HG03097 (cell line): ENCODE results near the gene PRH1.

Experiments
- ATAC-seq: cut with Tn5 transposase; IDR thresholded peaks from one replicate; pipeline ENCODE4 v1.9.1; 2021; ENCODE audit not compliant: unreplicated experiment, low FRiP score

Gene PRH1

DNA sequence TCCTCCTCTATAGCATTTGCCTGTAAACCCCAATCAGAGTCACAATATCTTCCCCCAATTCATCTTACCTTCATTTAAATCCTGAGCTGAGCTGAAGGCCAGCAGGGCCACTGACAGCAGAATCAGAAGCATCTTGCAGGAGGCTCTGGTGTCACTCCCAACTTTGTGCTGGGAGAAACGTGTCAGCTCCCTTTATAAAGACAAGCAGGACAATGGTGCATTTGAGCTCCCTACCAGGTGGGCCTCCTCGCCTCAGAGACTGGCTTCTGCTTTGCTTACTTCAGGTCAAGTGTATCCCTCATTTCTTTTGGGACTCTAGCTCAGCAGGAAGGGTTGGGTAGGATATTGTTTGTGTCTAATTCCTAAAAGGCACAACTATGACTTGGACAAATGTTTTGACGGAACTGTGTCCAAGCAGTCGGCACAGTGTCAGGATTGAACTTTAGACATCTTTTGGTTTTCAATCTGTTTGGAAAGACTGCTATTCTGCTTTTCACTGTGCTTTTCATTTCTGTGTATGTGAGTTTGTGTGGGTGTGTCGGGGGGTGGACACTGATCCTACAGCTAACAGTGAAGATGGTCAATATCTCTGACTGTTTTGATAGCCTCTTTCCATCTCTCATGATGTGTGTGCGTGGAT, at the start of gene PRH1:
Gene PRH1 (minus strand): TSS at position 170 of the 640 bp plus-strand sequence. CDS start 38 bp downstream, at position 132.
- no peak for ATAC-seq

GRCh38 chr12:10928746-10929286, 44.8 kb upstream of the PRH1 start, which contains the start of gene PRH2:
Gene PRH2, plus strand, starts transcription at chr12:10929236. Its CDS starts 38 bp downstream, at chr12:10929274.
- ATAC-seq: no peak

- no peak for ATAC-seq
Observed at GRCh38 chr12:10926269-10926668, 42.2 kb upstream of the PRH1 start.

DNA sequence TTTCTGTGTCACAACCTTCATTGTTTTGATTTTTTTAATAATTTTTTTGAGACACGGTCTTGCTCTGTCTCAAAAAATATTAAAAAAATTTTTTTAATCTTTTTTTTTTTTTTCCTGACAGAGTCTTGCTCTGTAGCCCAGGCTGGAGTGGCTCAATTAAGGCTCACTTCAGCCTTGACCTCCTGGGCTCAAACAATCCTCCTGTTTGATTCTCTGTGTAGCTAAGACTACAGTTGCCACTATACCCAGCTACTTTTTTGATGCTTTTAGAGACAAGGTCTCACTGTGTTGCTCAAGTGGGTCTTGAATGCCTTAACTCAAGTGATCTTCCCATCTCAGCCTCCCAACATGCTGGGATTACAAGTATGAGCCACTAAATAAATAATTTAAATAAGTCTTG, 35.8 kb upstream of the PRH1 start:
- no peak for ATAC-seq

- no peak for ATAC-seq
Observed at GRCh38 chr12:10910380-10910779, 26.3 kb upstream of the PRH1 start.

DNA sequence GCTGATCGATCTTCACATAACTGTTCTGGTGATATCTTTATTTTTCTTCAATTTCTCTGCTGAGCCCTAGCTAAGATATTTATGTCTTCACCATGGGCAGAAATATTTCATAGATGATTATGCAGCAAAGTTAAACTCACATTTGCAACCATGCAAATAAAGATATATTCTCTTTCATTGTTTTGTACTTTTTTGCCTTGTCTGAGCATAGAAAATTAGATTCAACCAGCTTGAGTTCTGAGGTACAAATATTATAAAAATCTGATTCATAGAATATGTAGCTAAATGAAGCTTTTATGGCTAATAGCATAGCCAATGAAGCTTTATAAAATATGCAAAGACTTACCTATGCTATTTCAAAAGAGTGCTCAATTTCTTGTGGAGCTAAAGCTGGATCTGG, 25.4 kb upstream of the PRH1 start, which contains the start of gene TAS2R13:
Gene TAS2R13 (minus strand): TSS at position 101 of the 400 bp plus-strand sequence. CDS start 264 bp downstream, outside the sequence.
- ATAC-seq: no peak

- no peak for ATAC-seq
Observed at GRCh38 chr12:10904686-10905085, 20.6 kb upstream of the PRH1 start.

GRCh38 chr12:10901427-10901826, 17.4 kb upstream of the PRH1 start:
- no peak for ATAC-seq

DNA sequence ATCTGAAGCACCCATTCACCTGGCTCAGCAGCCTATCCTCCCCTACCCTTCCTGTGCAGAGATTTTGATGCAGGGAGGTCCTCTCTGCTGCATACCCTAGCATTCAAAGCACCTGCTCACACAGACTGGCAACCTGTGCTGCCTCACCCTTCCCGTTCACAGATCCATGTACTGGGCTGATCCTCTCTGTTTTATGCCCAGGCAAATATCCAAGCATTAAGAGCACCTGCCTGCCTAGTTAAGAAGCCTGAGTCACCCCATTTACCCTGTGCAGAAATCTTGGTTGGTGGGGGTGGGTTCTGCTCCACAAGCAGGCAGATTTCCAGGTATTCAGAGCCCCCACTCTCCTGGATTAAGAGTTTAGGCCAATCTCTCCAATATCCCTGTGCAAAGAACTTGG, 16.9 kb upstream of the PRH1 start:
- no peak for ATAC-seq

DNA sequence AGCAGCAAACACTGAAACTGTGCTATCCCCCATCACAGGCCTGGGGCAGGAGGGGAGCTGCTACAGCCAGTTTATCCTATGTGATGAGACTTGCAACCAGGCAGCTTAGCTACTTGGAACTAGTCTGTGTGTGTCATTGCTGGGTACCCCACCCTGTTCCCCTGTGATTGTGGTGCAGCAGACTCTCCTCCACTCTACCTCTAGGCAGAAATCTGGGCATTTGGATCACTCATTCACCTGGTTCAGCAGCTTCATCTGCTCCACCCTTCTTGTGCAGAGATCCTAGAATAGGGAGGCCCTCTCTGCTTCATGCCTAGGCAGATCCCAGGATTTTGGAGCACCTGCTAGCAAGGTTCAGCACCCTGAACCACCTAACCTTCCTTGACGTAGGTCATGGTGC, 16.5 kb upstream of the PRH1 start:
- ATAC-seq: no peak

GRCh38 chr12:10896854-10897253, 12.8 kb upstream of the PRH1 start:
- no peak for ATAC-seq

- ATAC-seq: no peak
Observed at GRCh38 chr12:10891937-10892336, 7.9 kb upstream of the PRH1 start.

- ATAC-seq: no peak
Observed at GRCh38 chr12:10889226-10889625, 5.2 kb upstream of the PRH1 start.

DNA sequence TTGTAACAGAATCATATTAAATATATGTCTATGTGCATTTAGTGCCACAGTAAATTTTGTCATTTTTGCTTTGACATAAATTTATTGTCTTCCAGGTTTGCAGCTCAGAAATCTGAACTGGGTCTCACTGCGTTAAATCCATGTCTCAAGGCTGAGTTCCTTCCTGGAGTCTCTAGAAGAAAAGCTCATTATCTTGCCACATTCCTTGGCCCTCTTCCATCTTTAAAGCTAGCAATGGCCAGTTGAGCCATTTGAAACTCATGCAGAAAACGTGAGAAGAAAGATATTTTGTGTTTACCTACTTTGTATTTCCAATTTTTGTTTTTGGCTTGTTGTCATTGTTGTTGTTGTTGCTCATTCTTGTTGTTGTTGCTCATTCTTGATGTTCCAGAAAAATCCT, 10.7 kb downstream of the PRH1 start:
- ATAC-seq: no peak

DNA sequence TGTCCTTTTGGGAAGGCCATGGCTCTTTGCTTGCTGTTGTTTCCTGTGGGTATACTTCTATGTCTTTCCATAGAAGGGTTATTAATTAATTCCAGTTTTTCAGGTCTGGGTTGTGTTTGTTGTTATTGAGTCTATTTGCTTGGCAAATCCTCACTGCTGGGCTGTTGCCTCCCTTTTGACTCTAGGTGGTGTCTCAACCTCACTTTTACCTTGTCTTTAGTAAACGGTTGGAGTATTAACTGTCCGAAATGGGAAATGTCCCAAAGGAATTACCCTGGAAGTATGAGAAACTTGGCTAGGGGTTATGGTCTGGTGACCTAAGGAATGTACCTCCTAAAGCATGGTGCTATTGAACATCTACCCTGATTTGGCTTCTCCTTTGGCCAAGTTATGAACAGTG, 16.7 kb downstream of the PRH1 start:
- no peak for ATAC-seq

GRCh38 chr12:10863512-10864218, 20.4 kb downstream of the PRH1 start:
- no peak for ATAC-seq

- no peak for ATAC-seq
Observed at GRCh38 chr12:10861366-10861765, 22.7 kb downstream of the PRH1 start.

- ATAC-seq: no peak
Observed at GRCh38 chr12:10855807-10856206, 28.2 kb downstream of the PRH1 start.

DNA sequence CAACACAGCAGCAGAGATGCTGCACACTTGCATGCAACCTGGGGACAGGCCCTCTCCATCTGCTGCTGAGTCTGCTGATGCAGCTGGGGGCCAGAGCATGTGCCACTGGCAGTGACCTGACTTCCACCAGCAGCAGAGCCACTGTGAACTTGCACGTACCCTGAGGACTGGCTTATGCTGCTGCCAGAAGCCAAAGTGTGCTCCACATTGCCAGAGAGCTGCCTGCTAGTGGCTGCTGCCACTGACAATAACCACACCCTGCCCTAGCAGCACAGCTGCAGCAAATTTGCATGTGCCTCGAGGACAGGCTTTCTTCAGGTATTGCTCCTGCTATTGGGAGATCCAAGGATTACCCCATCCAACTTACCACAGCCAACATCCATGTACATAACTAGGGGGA, 30.3 kb downstream of the PRH1 start:
- ATAC-seq: no peak

GRCh38 chr12:10851243-10851858, 32.7 kb downstream of the PRH1 start:
- no peak for ATAC-seq

- ATAC-seq: no peak
Observed at GRCh38 chr12:10849425-10849878, 34.6 kb downstream of the PRH1 start, which contains the start of gene PRR4. Gene PRR4, minus strand, starts transcription at chr12:10849475. Its CDS starts 38 bp downstream, at chr12:10849437.
